B cell (primary cell): ENCODE results near the gene UBE3C.

Source experiments
- EZH2 ChIP-seq: IDR thresholded peaks from 2 replicates; pipeline ENCODE4 v1.6.1; 2012; ENCODE audit warnings: borderline replicate concordance, low read depth, mild to moderate bottlenecking, moderate library complexity, low read length; ENCODE audit not compliant: insufficient read depth, poor library complexity, severe bottlenecking
- TF ChIP-seq, protein P1 (sequence below): fragments of 200-600 bp; IDR thresholded peaks from one replicate; pipeline ENCODE4 v1.8.0; 2022; ENCODE audit warnings: antibody characterized with exemption, mild to moderate bottlenecking

GRCh38 chr7:157138101-157138423 lies 664 bp upstream of the UBE3C start:
- TF ChIP-seq, protein P1, sequence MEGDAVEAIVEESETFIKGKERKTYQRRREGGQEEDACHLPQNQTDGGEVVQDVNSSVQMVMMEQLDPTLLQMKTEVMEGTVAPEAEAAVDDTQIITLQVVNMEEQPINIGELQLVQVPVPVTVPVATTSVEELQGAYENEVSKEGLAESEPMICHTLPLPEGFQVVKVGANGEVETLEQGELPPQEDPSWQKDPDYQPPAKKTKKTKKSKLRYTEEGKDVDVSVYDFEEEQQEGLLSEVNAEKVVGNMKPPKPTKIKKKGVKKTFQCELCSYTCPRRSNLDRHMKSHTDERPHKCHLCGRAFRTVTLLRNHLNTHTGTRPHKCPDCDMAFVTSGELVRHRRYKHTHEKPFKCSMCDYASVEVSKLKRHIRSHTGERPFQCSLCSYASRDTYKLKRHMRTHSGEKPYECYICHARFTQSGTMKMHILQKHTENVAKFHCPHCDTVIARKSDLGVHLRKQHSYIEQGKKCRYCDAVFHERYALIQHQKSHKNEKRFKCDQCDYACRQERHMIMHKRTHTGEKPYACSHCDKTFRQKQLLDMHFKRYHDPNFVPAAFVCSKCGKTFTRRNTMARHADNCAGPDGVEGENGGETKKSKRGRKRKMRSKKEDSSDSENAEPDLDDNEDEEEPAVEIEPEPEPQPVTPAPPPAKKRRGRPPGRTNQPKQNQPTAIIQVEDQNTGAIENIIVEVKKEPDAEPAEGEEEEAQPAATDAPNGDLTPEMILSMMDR: no peak
- no peak for TF ChIP-seq EZH2
